CD4-positive, alpha-beta T cell (primary cell): ENCODE measurements around the gene TGM4. TPM values are rescaled to one million over a fixed set of nuclear protein-coding genes. Genes with fewer than 3 reads are reported as not detected.

Experiments
- ATAC-seq: fragments of 200-7000 bp; cut with Tn5 transposase; one replicate; pipeline ENCODE4 v1.10.0; 2022; ENCODE audit warnings: mild to moderate bottlenecking; ENCODE audit not compliant: poor library complexity
- CTCF ChIA-PET: fragments of 350-600 bp; sonication (Branson Sonifier 250); formaldehyde crosslinking; loops from one replicate; lab custom pipeline; 2021; ENCODE audit warnings: antibody characterized with exemption, inconsistent platforms; lab: Charles Lee
- POLR2A ChIA-PET: fragments of 350-600 bp; sonication (Branson Sonifier 250); formaldehyde crosslinking; loops from one replicate; lab custom pipeline; 2021; ENCODE audit warnings: antibody characterized with exemption, inconsistent platforms; lab: Charles Lee
- DNase-seq, 14 experiments: peaks; one replicate each; pipeline ENCODE4 v3.0.0-alpha.2; 2013 to 2020; ENCODE audit warnings: mixed read lengths in 2 of 14
- H3K27ac ChIP-seq, 2 donors: one replicate each; pipeline versions ENCODE4 v1.5.1 to v1.7.0; 2013; ENCODE audit warnings: low read length in 2 of 2, low read depth in 1 of 2, mild to moderate bottlenecking in 1 of 2
- H3K27me3 ChIP-seq, 2 experiments: 1 replicate in 1 of 2; 2 replicates in 1 of 2; pipeline versions ENCODE4 v1.6.1 to v1.7.0; 2013; ENCODE audit warnings: low read length in 2 of 2, control low read depth in 1 of 2, mild to moderate bottlenecking in 1 of 2, moderate library complexity in 1 of 2; ENCODE audit not compliant: insufficient read depth in 2 of 2, control insufficient read depth in 1 of 2
- H3K36me3 ChIP-seq: one replicate; pipeline ENCODE4 v1.6.1; 2013; ENCODE audit warnings: low read length, control low read depth; ENCODE audit not compliant: insufficient read depth
- H3K4me1 ChIP-seq: one replicate; pipeline ENCODE4 v1.6.1; 2013; ENCODE audit warnings: low read length, control low read depth; ENCODE audit not compliant: insufficient read depth
- H3K4me3 ChIP-seq: one replicate; pipeline ENCODE4 v1.5.1; 2013; ENCODE audit warnings: mild to moderate bottlenecking, low read length, moderate library complexity
- H3K9me3 ChIP-seq, 2 experiments: 1 replicate in 1 of 2; 2 replicates in 1 of 2; pipeline versions ENCODE4 v1.6.1 to v1.7.0; 2013; ENCODE audit warnings: low read length in 2 of 2, mild to moderate bottlenecking in 2 of 2, control low read depth in 1 of 2, moderate library complexity in 1 of 2; ENCODE audit not compliant: control insufficient read depth in 1 of 2, insufficient read depth in 1 of 2
- H3K27ac Mint-ChIP-seq: one replicate; pipeline ENCODE4 v1.8.0; 2020; ENCODE audit warnings: mixed read lengths
- H3K27me3 Mint-ChIP-seq: one replicate; pipeline ENCODE4 v1.8.0; 2021; ENCODE audit warnings: mixed read lengths
- H3K36me3 Mint-ChIP-seq: one replicate; pipeline ENCODE4 v1.8.0; 2021; ENCODE audit warnings: low read depth, mixed read lengths
- H3K4me1 Mint-ChIP-seq: one replicate; pipeline ENCODE4 v1.8.0; 2021; ENCODE audit warnings: low read depth, mixed read lengths
- H3K4me3 Mint-ChIP-seq: one replicate; pipeline ENCODE4 v1.8.0; 2020; ENCODE audit warnings: mild to moderate bottlenecking, mixed read lengths
- H3K9me3 Mint-ChIP-seq: one replicate; pipeline ENCODE4 v1.8.0; 2020; ENCODE audit warnings: mixed read lengths
- CTCF ChIP-seq: fragments of 200-600 bp; IDR thresholded peaks from one replicate; pipeline ENCODE4 v1.8.0; 2022; ENCODE audit warnings: antibody characterized with exemption, mild to moderate bottlenecking
- intact Hi-C, 2 experiments: fragments of 100-400 bp; cut with DNase I in 1 of 2; cut with micrococcal nuclease in 1 of 2; formaldehyde crosslinking; loops; one replicate each; pipeline versions ENCODE4 v1.15.1 to v1.9.0; 2023 to 2025; cut with DNase I, micrococcal nuclease
- total RNA-seq, 174 experiments: library from RNA in 2 of 174; stranded (reverse) in 2 of 174; gene quantifications; one replicate each; pipeline ENCODE4 v1.2.3 and lab custom pipeline; 2021 to 2026

TGM4 gene
- total RNA-seq, 2 experiments from 2014 or later, result not detected

- intact Hi-C loops, result no loop called here
- no peak overlapping the region for H3K27ac Mint-ChIP-seq
These were observed 5.9 kb downstream of the TGM4 start for GRCh38 chr3:44880284-44880683.

DNA sequence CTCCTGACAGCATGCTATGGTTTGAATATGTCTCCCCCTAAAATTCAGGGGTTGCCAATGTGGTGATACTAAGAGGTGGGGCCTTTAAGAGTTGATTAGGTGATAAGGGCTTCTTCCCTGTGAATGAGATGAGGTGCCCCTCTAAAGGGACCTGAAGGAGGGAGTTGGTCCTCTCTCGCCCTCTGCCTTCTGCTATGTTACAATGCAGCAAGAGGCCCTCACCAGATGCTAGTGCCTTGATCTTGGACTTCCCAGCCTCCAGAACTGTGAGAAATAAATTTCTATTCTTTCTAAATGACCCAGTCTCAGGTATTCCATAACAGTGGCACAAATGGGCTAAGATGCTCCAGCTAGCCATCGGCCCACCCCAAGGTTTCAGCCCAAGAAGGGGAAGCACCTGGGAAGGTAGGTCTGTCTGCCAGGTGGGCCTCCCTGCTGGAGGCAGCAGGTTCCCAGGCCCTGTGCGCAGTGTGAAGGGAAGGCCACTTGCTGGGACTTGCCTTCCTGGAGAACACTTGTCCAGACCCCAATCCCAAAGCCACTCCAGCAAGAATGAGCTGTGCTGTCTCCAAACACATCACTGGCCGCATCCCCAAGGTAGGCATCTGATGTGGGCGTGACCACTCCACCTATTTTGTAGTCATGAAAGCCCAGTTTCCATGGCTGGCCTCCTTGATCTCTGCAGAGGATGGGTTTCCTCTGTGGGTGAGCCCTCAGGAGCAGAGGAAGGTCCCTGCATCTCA is 9.0 kb downstream of the TGM4 start:
- ChIA-PET POLR2A (no interaction called here), CTCF (no interaction called here)
- no peaks in the 10 kb centered on the region for H3K4me1 Mint-ChIP-seq
- H3K9me3 Mint-ChIP-seq, result no peaks in the 10 kb centered on the region
- H3K27ac Mint-ChIP-seq, result no peak overlapping the region
- no peaks in the 10 kb centered on the region for H3K4me1 ChIP-seq
- H3K27me3 ChIP-seq, result peaks cover 5 to 8% of the 10 kb centered on the region in 2 experiments
- H3K27ac ChIP-seq, result no peak overlapping the region
- peaks cover 0 to 5% of the 10 kb centered on the region in 2 experiments for H3K9me3 ChIP-seq
- H3K4me3 Mint-ChIP-seq, result no peak overlapping the region
- no peak for DNase-seq
- H3K4me3 ChIP-seq, result no peak overlapping the region
- peaks cover 27% of the 10 kb centered on the region for H3K27me3 Mint-ChIP-seq
- no peak for TF ChIP-seq CTCF
- intact Hi-C loops, result no loop called here
- no peak for ATAC-seq
- no peaks in the 10 kb centered on the region for H3K36me3 ChIP-seq
- no peaks in the 10 kb centered on the region for H3K36me3 Mint-ChIP-seq

More at GRCh38 chr3:44880284-44880683, 5.9 kb downstream of the TGM4 start:
- POLR2A ChIA-PET, result no interaction called here
- Histone ChIP-seq H3K36me3 (no peaks in the 10 kb centered on the region), H3K4me1 (no peaks in the 10 kb centered on the region), H3K27me3 (peaks cover 5 to 8% of the 10 kb centered on the region in 2 experiments), H3K9me3 (peaks cover 0 to 5% of the 10 kb centered on the region in 2 experiments), H3K4me3 (no peak overlapping the region), H3K27ac (no peak overlapping the region)
- Mint-ChIP-seq H3K9me3 (no peaks in the 10 kb centered on the region), H3K4me3 (no peak overlapping the region), H3K27me3 (peaks cover 10% of the 10 kb centered on the region), H3K36me3 (no peaks in the 10 kb centered on the region), H3K4me1 (no peaks in the 10 kb centered on the region)
- ATAC-seq (no peak), DNase-seq (no peak)
- TF ChIP-seq CTCF, result no peak
- CTCF ChIA-PET, result no interaction called here

DNA sequence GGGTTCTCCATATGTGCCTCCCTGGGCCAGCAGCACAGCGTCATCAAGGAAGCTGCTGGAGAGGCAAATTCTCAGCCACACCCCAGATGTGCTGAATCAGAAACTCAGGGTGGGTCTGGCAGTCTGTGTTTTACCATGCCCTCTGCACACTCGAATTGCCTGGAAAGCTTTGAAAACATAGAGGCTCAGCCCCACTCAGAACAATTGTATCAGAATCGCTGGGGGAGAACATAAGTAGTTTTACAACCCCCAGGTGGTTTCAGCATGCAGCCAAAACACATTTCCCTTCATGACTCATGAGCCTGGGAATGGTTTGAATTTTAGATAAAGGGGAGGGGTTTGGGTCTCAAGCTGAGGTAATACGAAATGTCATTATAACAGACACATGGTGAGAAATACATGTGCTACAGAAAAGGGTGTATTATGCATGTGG is 9.6 kb downstream of the TGM4 start:
- H3K9me3 Mint-ChIP-seq, result no peaks in the 10 kb centered on the region
- Histone ChIP-seq H3K9me3 (peaks cover 0 to 5% of the 10 kb centered on the region in 2 experiments), H3K36me3 (no peaks in the 10 kb centered on the region), H3K4me1 (no peaks in the 10 kb centered on the region), H3K27ac (no peak overlapping the region), H3K27me3 (peaks cover 5 to 8% of the 10 kb centered on the region in 2 experiments), H3K4me3 (no peak overlapping the region)
- CTCF ChIA-PET, result no interaction called here
- no peak overlapping the region for H3K27ac Mint-ChIP-seq
- no peaks in the 10 kb centered on the region for H3K36me3 Mint-ChIP-seq
- POLR2A ChIA-PET, result no interaction called here
- peaks cover 27% of the 10 kb centered on the region for H3K27me3 Mint-ChIP-seq
- DNase-seq, result no peak
- intact Hi-C loops, result no loop called here
- no peak overlapping the region for H3K4me3 Mint-ChIP-seq
- no peak for TF ChIP-seq CTCF
- H3K4me1 Mint-ChIP-seq, result no peaks in the 10 kb centered on the region
- no peak for ATAC-seq
